Trophoblast cell (in vitro differentiated cells and primary cell): ENCODE data around the gene FLRT2.

ENCODE experiments used
- DNase-seq, 2 donors: peaks; one replicate each; pipeline ENCODE4 v3.0.0-alpha.2; 2016
- H2AFZ ChIP-seq: 2 replicates; pipeline ENCODE4 v1.6.1; 2013; ENCODE audit warnings: low read length, moderate library complexity, mild to moderate bottlenecking; ENCODE audit not compliant: insufficient read depth, poor library complexity
- H2AK5ac ChIP-seq: 2 replicates; pipeline ENCODE4 v1.6.1; 2013; ENCODE audit warnings: mild to moderate bottlenecking, low read length
- H2BK120ac ChIP-seq: 2 replicates; pipeline ENCODE4 v1.6.1; 2013; ENCODE audit warnings: low read length, mild to moderate bottlenecking, moderate library complexity; ENCODE audit not compliant: insufficient read depth, poor library complexity
- H2BK12ac ChIP-seq: 2 replicates; pipeline ENCODE4 v1.6.1; 2013; ENCODE audit warnings: mild to moderate bottlenecking, low read length, moderate library complexity
- H2BK5ac ChIP-seq: 2 replicates; pipeline ENCODE4 v1.6.1; 2013; ENCODE audit warnings: low read length, low read depth, moderate library complexity, mild to moderate bottlenecking; ENCODE audit not compliant: poor library complexity
- H3K14ac ChIP-seq: 2 replicates; pipeline ENCODE4 v1.6.1; 2013; ENCODE audit warnings: mild to moderate bottlenecking, low read length
- H3K18ac ChIP-seq: 2 replicates; pipeline ENCODE4 v1.6.1; 2013; ENCODE audit warnings: mild to moderate bottlenecking, low read length
- H3K23ac ChIP-seq: 2 replicates; pipeline ENCODE4 v1.6.1; 2013; ENCODE audit warnings: low read length
- H3K27ac ChIP-seq: 2 replicates; pipeline ENCODE4 v1.5.1; 2013; ENCODE audit warnings: low read depth, mild to moderate bottlenecking, inconsistent platforms, low read length, moderate library complexity
- H3K27me3 ChIP-seq: 2 replicates; pipeline ENCODE4 v1.6.1; 2013; ENCODE audit warnings: inconsistent platforms, mild to moderate bottlenecking, low read length, moderate library complexity; ENCODE audit not compliant: insufficient read depth
- H3K36me3 ChIP-seq, 2 experiments: 1 replicate in 1 of 2; 2 replicates in 1 of 2; pipeline ENCODE4 v1.6.1; 2013; ENCODE audit warnings: low read length in 2 of 2, mild to moderate bottlenecking in 2 of 2, moderate library complexity in 1 of 2; ENCODE audit not compliant: insufficient read depth in 2 of 2, control insufficient read depth in 1 of 2
- H3K4ac ChIP-seq: 2 replicates; pipeline ENCODE4 v1.6.1; 2013; ENCODE audit warnings: low read depth, mild to moderate bottlenecking, low read length, moderate library complexity
- H3K4me1 ChIP-seq, 2 experiments: 1 replicate in 1 of 2; 2 replicates in 1 of 2; pipeline ENCODE4 v1.6.1; 2013; ENCODE audit warnings: low read length in 2 of 2, mild to moderate bottlenecking in 2 of 2, moderate library complexity in 1 of 2; ENCODE audit not compliant: insufficient read depth in 2 of 2, control insufficient read depth in 1 of 2
- H3K4me2 ChIP-seq: 2 replicates; pipeline ENCODE4 v1.6.1; 2013; ENCODE audit warnings: inconsistent platforms, mild to moderate bottlenecking, low read length, moderate library complexity
- H3K4me3 ChIP-seq: 2 replicates; pipeline ENCODE4 v1.5.1; 2013; ENCODE audit warnings: mild to moderate bottlenecking, low read depth, low read length, inconsistent platforms
- H3K79me1 ChIP-seq: one replicate; pipeline ENCODE4 v1.6.1; 2013; ENCODE audit warnings: low read length
- H3K79me2 ChIP-seq: 2 replicates; pipeline ENCODE4 v1.6.1; 2013; ENCODE audit warnings: low read length, mild to moderate bottlenecking; ENCODE audit not compliant: control insufficient read depth, insufficient read depth, poor library complexity
- H3K9ac ChIP-seq: 2 replicates; pipeline ENCODE4 v1.6.1; 2013; ENCODE audit warnings: mild to moderate bottlenecking, low read length
- H3K9me3 ChIP-seq: 2 replicates; pipeline ENCODE4 v1.6.1; 2013; ENCODE audit warnings: low read depth, mild to moderate bottlenecking, control low read depth, inconsistent platforms, low read length; ENCODE audit not compliant: insufficient read depth
- H4K12ac ChIP-seq: 2 replicates; pipeline ENCODE4 v1.6.1; 2013; ENCODE audit warnings: low read depth, mild to moderate bottlenecking, low read length, moderate library complexity
- H4K8ac ChIP-seq: 2 replicates; pipeline ENCODE4 v1.6.1; 2013; ENCODE audit warnings: low read depth, mild to moderate bottlenecking, low read length, moderate library complexity
- H4K91ac ChIP-seq: one replicate; pipeline ENCODE4 v1.6.1; 2013; ENCODE audit warnings: low read depth, mild to moderate bottlenecking, low read length, moderate library complexity
- WGBS: extraction: QIAGEN DNeasy Blood & Tissue Kit; methylation state at CpG from one replicate; pipeline ENCODE4 v1.1.7; 2013; ENCODE audit warnings: missing lambda C conversion rate; ENCODE audit not compliant: insufficient read length, insufficient coverage; ENCODE audit errors: extremely low coverage; 5-methylcytosine and 5-hydroxymethylcytosine counted together

FLRT2 gene

DNA sequence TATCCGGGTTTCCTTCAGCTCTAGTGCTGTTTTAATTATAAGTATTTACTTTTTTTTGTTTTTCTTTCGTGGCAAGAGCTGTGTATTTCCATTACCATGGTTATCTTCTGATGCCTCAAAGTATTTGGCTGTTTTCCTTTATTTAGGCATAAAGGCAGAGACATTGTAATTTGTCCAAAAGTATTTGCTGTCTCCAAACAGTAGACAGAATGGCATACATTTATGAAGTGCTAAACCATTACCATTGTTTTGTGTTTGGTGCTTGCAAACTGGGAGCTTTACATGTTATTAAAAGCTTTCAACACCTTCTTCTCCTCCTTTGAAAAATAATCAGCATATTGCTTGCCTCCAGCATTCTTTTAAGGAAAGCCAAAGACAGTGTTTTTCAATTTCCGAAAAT, 46.3 kb downstream of the FLRT2 start:
- no peak overlapping the region for H2BK12ac ChIP-seq
- H3K79me1 ChIP-seq, result peaks cover 5% of the 10 kb centered on the region
- H3K4me3 ChIP-seq, result no peak overlapping the region
- no peaks in the 10 kb centered on the region for H3K9me3 ChIP-seq
- H3K36me3 ChIP-seq, result no peaks in the 10 kb centered on the region
- no peak for DNase-seq
- no peaks in the 10 kb centered on the region for H3K27me3 ChIP-seq
- peaks cover 9 to 12% of the 10 kb centered on the region in 2 experiments for H3K4me1 ChIP-seq
- H2BK120ac ChIP-seq, result no peak overlapping the region
- H4K8ac ChIP-seq, result no peak overlapping the region
- H3K9ac ChIP-seq, result no peak overlapping the region
- H2BK5ac ChIP-seq, result no peak overlapping the region
- no peak overlapping the region for H3K18ac ChIP-seq
- no peak overlapping the region for H4K91ac ChIP-seq
- H4K12ac ChIP-seq, result no peak overlapping the region
- H3K4ac ChIP-seq, result no peak overlapping the region
- no peak overlapping the region for H3K14ac ChIP-seq
- no peak overlapping the region for H3K23ac ChIP-seq
- no peak overlapping the region for H3K4me2 ChIP-seq
- H3K79me2 ChIP-seq, result no peaks in the 10 kb centered on the region
- no CpG with 5 or more reads among the region's 3 CpGs for WGBS
- no peak overlapping the region for H2AFZ ChIP-seq
- no peak overlapping the region for H2AK5ac ChIP-seq
- H3K27ac ChIP-seq, result no peak overlapping the region

DNA sequence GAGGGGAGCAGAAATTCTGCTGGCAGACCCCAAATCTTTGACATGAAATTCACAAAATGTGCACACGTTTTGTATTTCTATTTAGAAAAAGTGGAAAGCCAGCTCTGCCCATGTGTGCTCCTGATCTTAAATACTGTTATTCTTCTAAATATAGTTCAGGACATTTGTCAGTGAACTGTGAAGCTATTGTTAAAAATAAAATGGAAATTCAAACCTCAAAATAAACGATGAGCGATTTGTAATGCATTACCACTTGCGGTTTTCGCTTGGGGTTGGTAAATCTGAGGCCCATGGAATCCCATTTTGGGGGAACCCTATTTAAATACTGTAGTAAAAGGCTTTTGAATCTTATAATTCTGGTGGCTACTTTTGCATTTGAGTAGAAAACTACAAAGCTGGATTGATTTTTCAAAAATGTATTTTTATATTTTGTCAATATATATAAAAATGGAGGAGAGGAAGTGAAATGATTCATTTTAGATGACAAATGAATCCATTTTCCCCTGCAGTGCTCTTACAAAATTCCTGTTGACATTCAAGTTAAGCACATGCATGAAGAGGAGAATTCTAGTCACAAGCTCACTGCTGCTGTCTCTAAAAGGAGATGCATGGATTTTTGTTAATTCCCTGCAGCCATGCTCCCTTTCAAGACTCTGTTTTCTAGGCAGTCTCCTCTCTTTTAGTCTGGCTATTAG, 47.1 kb downstream of the FLRT2 start:
- no peak overlapping the region for H3K4ac ChIP-seq
- no peak overlapping the region for H4K12ac ChIP-seq
- H3K9ac ChIP-seq, result no peak overlapping the region
- no peaks in the 10 kb centered on the region for H3K36me3 ChIP-seq
- H2BK120ac ChIP-seq, result no peak overlapping the region
- no peaks in the 10 kb centered on the region for H3K79me2 ChIP-seq
- no peak overlapping the region for H4K8ac ChIP-seq
- H2AFZ ChIP-seq, result no peak overlapping the region
- H3K9me3 ChIP-seq, result no peaks in the 10 kb centered on the region
- no peak overlapping the region for H3K4me2 ChIP-seq
- no peaks in the 10 kb centered on the region for H3K27me3 ChIP-seq
- H3K4me1 ChIP-seq, result peaks cover 9 to 12% of the 10 kb centered on the region in 2 experiments
- H3K79me1 ChIP-seq, result peaks cover 2% of the 10 kb centered on the region
- H2BK12ac ChIP-seq, result no peak overlapping the region
- H2BK5ac ChIP-seq, result no peak overlapping the region
- DNase-seq, result no peak
- no peak overlapping the region for H2AK5ac ChIP-seq
- no peak overlapping the region for H3K14ac ChIP-seq
- H4K91ac ChIP-seq, result no peak overlapping the region
- no peak overlapping the region for H3K23ac ChIP-seq
- H3K27ac ChIP-seq, result no peak overlapping the region
- no peak overlapping the region for H3K4me3 ChIP-seq
- H3K18ac ChIP-seq, result no peak overlapping the region
- WGBS, result no CpG with 5 or more reads among the region's 5 CpGs

DNA sequence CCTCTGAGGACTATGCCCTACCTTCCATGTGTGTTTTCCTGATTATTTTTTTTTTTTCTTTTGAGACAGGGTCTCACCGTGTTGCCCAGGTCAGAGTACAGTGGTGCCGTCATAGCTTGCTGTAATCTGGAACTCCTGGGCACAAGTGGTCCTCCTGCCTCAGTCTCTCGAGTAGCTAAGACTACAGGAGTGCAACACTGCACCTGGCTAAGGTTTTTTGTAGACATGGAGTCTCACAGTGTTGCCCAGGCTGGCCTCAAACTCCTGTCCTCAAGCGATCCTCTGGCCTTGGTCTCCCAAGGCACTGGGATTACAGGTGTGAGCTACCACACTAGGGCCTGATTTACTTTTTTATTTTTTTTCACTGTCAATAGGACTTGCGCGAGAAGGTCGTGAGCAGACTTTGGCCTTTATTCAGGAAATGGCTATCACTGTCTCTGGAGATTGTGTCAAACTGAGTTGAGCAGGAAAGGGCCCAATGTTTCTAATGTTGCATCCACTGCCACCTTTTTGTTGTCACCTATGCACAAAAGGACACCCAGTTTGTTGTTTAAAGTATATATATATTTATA, 47.7 kb downstream of the FLRT2 start:
- H3K79me1 ChIP-seq, result peaks cover 2% of the 10 kb centered on the region
- H3K14ac ChIP-seq, result no peak overlapping the region
- no peak overlapping the region for H3K4me3 ChIP-seq
- peak overlapping the region; percentile 53 for H2BK120ac ChIP-seq
- H3K4me1 ChIP-seq, result peaks cover 6 to 10% of the 10 kb centered on the region in 2 experiments
- peak overlapping the region; percentile 35 for H3K18ac ChIP-seq
- no peak overlapping the region for H4K8ac ChIP-seq
- no peak overlapping the region for H2AFZ ChIP-seq
- H2AK5ac ChIP-seq, result peak overlapping the region; percentile 29
- H3K36me3 ChIP-seq, result no peaks in the 10 kb centered on the region
- H3K4me2 ChIP-seq, result no peak overlapping the region
- peak overlapping the region; percentile 28 for H4K91ac ChIP-seq
- no peak overlapping the region for H3K23ac ChIP-seq
- H2BK5ac ChIP-seq, result no peak overlapping the region
- no peak overlapping the region for H4K12ac ChIP-seq
- H3K9ac ChIP-seq, result no peak overlapping the region
- H3K9me3 ChIP-seq, result no peaks in the 10 kb centered on the region
- DNase-seq, result no peak
- no peak overlapping the region for H3K4ac ChIP-seq
- no peaks in the 10 kb centered on the region for H3K27me3 ChIP-seq
- peak overlapping the region; percentile 13 for H2BK12ac ChIP-seq
- no CpG with 5 or more reads among the region's 7 CpGs for WGBS
- no peaks in the 10 kb centered on the region for H3K79me2 ChIP-seq
- no peak overlapping the region for H3K27ac ChIP-seq

DNA sequence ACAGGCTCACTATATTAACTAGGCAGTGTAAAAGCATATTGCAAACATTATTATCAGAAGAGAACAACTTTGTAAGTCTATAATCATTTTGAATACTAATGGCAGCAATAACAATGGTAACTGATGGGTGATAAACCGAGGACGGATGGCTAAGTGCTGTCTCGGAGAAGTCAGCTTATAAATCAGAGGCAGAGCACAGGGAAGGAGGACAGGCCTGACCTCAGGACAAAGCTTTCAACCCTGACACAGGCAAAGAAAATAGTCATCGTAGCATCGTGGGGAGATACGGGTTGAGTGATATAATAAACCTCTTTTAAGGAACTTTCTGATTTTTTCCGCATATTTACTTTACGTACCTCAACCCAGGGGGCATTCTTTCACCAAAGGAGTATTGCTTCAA, 48.4 kb downstream of the FLRT2 start:
- no peaks in the 10 kb centered on the region for H3K9me3 ChIP-seq
- no peak overlapping the region for H3K18ac ChIP-seq
- H4K91ac ChIP-seq, result no peak overlapping the region
- no peaks in the 10 kb centered on the region for H3K27me3 ChIP-seq
- no peak overlapping the region for H4K8ac ChIP-seq
- no peak overlapping the region for H2BK120ac ChIP-seq
- peaks cover 6 to 10% of the 10 kb centered on the region in 2 experiments for H3K4me1 ChIP-seq
- no peaks in the 10 kb centered on the region for H3K36me3 ChIP-seq
- no peak overlapping the region for H2AFZ ChIP-seq
- H3K79me2 ChIP-seq, result no peaks in the 10 kb centered on the region
- no peak for DNase-seq
- H2AK5ac ChIP-seq, result no peak overlapping the region
- no peak overlapping the region for H3K4ac ChIP-seq
- H3K23ac ChIP-seq, result no peak overlapping the region
- no peak overlapping the region for H2BK12ac ChIP-seq
- H2BK5ac ChIP-seq, result no peak overlapping the region
- peak overlapping the region; percentile 45 for H3K27ac ChIP-seq
- no peak overlapping the region for H3K14ac ChIP-seq
- H3K9ac ChIP-seq, result no peak overlapping the region
- WGBS, result no CpG with 5 or more reads among the region's 8 CpGs
- H3K4me2 ChIP-seq, result no peak overlapping the region
- no peak overlapping the region for H4K12ac ChIP-seq
- peaks cover 2% of the 10 kb centered on the region for H3K79me1 ChIP-seq
- H3K4me3 ChIP-seq, result no peak overlapping the region
